Endothelial cell of umbilical vein (primary cell): ENCODE results near the gene MITF. TPM values are rescaled to one million over a fixed set of nuclear protein-coding genes. Genes with fewer than 3 reads are reported as not detected.

ENCODE experiments used
- BruUV-seq: library from RNA; stranded (reverse); fragments of 400-500 nt; replicated peaks from 2 replicates; lab custom pipeline; 2021; lab: Mats Ljungman, UMichigan
- CTCF ChIA-PET: fragments of 300-600, 350-600 bp; sonication (Branson Sonifier 250); formaldehyde crosslinking; loops from one replicate; lab custom pipeline; 2021; ENCODE audit warnings: antibody characterized with exemption, inconsistent platforms; lab: Charles Lee
- POLR2A ChIA-PET: fragments of 300-600, 350-600 bp; sonication (Branson Sonifier 250); formaldehyde crosslinking; loops from one replicate; lab custom pipeline; 2021; ENCODE audit warnings: antibody characterized with exemption, inconsistent platforms; lab: Charles Lee
- DNase-seq: peaks from one replicate; pipeline ENCODE4 v3.0.0-alpha.2; 2011; ENCODE audit warnings: low read depth, low spot score
- FAIRE-seq: peaks from 2 replicates; lab custom pipeline; 2011; peaks lifted over from hg19 to GRCh38; lab: Jason Lieb, UNC
- H2AFZ ChIP-seq: 2 replicates; pipeline ENCODE4 v1.6.0; 2012; ENCODE audit warnings: low read depth, low read length, control low read depth, inconsistent platforms
- H3K27ac ChIP-seq: 2 replicates; pipeline ENCODE4 v1.5.1; 2011; ENCODE audit warnings: low read depth, mild to moderate bottlenecking, control low read depth, low read length, moderate library complexity; ENCODE audit not compliant: insufficient read depth
- H3K27me3 ChIP-seq, 2 experiments: 2 replicates each; pipeline versions ENCODE4 v1.6.0 to v1.6.1; 2011; ENCODE audit warnings: low read length in 2 of 2, mixed read lengths in 1 of 2; ENCODE audit not compliant: control insufficient read depth in 2 of 2, insufficient read depth in 2 of 2
- H3K36me3 ChIP-seq, 2 experiments: 2 replicates in 1 of 2; 3 replicates in 1 of 2; pipeline ENCODE4 v1.5.1; 2011; ENCODE audit warnings: low read length in 2 of 2, mild to moderate bottlenecking in 1 of 2, moderate library complexity in 1 of 2; ENCODE audit not compliant: control insufficient read depth in 2 of 2, insufficient read depth in 2 of 2; ENCODE audit errors: extremely low read depth in 1 of 2
- H3K4me1 ChIP-seq: 3 replicates; pipeline ENCODE4 v1.5.1; 2011; ENCODE audit warnings: mild to moderate bottlenecking, low read length; ENCODE audit not compliant: control insufficient read depth, insufficient read depth; ENCODE audit errors: extremely low read depth
- H3K4me2 ChIP-seq: 2 replicates; pipeline ENCODE4 v1.6.1; 2011; ENCODE audit warnings: low read length, control low read depth, mixed read lengths; ENCODE audit not compliant: insufficient read depth
- H3K4me3 ChIP-seq, 3 experiments: fragments of 200-600 bp in 1 of 3; sonication (generic), shearing (Covaris generic) in 1 of 3; replicated peaks in 1 of 3; 2 replicates each; pipeline ENCODE4 v1.5.1; 2011 to 2016; ENCODE audit warnings: control low read depth in 3 of 3, low read length in 3 of 3, mild to moderate bottlenecking in 2 of 3, inconsistent platforms in 1 of 3, low read depth in 1 of 3, moderate library complexity in 1 of 3; ENCODE audit not compliant: insufficient read depth in 1 of 3
- H3K79me2 ChIP-seq: 2 replicates; pipeline ENCODE4 v1.6.0; 2012; ENCODE audit warnings: low read length, inconsistent platforms; ENCODE audit not compliant: control insufficient read depth, insufficient read depth
- H3K9ac ChIP-seq: replicated peaks from 2 replicates; pipeline ENCODE3; 2011; ENCODE audit warnings: low read length, control low read depth; ENCODE audit not compliant: insufficient read depth; ENCODE audit errors: extremely low read depth
- H3K9me1 ChIP-seq: replicated peaks from 3 replicates; pipeline ENCODE4 v1.6.0; 2011; ENCODE audit warnings: mild to moderate bottlenecking, low read length; ENCODE audit not compliant: control insufficient read depth, insufficient read depth; ENCODE audit errors: extremely low read depth
- H3K9me3 ChIP-seq: replicated peaks from 2 replicates; pipeline ENCODE4 v1.5.1; 2012; ENCODE audit warnings: low read length, inconsistent platforms; ENCODE audit not compliant: control insufficient read depth, insufficient read depth
- H4K20me1 ChIP-seq: replicated peaks from 2 replicates; pipeline ENCODE3; 2011; ENCODE audit warnings: mild to moderate bottlenecking, low read length; ENCODE audit not compliant: control insufficient read depth, insufficient read depth; ENCODE audit errors: extremely low read depth
- CTCF ChIP-seq, 2 donors: IDR thresholded peaks; 1 replicate in 1 of 2; 2 replicates in 1 of 2; pipeline ENCODE4 v1.5.1; 2011; ENCODE audit warnings: low read length in 2 of 2, mild to moderate bottlenecking in 2 of 2, moderate library complexity in 2 of 2, control low read depth in 1 of 2, inconsistent platforms in 1 of 2, low read depth in 1 of 2; ENCODE audit not compliant: insufficient read depth in 1 of 2; ENCODE audit errors: extremely low read depth in 1 of 2
- EZH2 ChIP-seq: IDR thresholded peaks from 2 replicates; pipeline ENCODE4 v1.6.1; 2012; ENCODE audit warnings: borderline replicate concordance, low read depth, mild to moderate bottlenecking, moderate library complexity, low read length, inconsistent platforms; ENCODE audit not compliant: severe bottlenecking
- FOS ChIP-seq: IDR thresholded peaks from 2 replicates; pipeline ENCODE4 v1.6.1; 2011; ENCODE audit warnings: mild to moderate bottlenecking, low read length, moderate library complexity, borderline replicate concordance; ENCODE audit not compliant: insufficient read depth
- GATA2 ChIP-seq: IDR thresholded peaks from 2 replicates; pipeline ENCODE4 v1.7.0; 2011; ENCODE audit warnings: low read depth, mild to moderate bottlenecking, moderate library complexity, mixed read lengths, low read length; ENCODE audit not compliant: insufficient read length, insufficient read depth
- JUN ChIP-seq: IDR thresholded peaks from 2 replicates; pipeline ENCODE4 v1.6.1; 2011; ENCODE audit warnings: borderline replicate concordance, low read depth; ENCODE audit not compliant: insufficient read length, insufficient read depth
- MAX ChIP-seq: IDR thresholded peaks from 2 replicates; pipeline ENCODE4 v1.6.1; 2011; ENCODE audit not compliant: insufficient read depth, insufficient read length
- MYC ChIP-seq: IDR thresholded peaks from one replicate; pipeline ENCODE4 v1.6.1; 2011; ENCODE audit warnings: mild to moderate bottlenecking, low read depth, low read length
- POLR2A ChIP-seq: IDR thresholded peaks from 2 replicates; pipeline ENCODE4 v1.6.1; 2012; ENCODE audit warnings: low read depth, mild to moderate bottlenecking, control low read depth, low read length
- POLR2AphosphoS5 ChIP-seq: IDR thresholded peaks from 2 replicates; pipeline ENCODE4 v1.6.1; 2012; ENCODE audit warnings: low read depth, mild to moderate bottlenecking, control low read depth, low read length, moderate library complexity; ENCODE audit not compliant: insufficient read depth
- dilution Hi-C: fragments of 300-500 bp; cut with MboI; formaldehyde crosslinking; loops from one replicate; pipeline ENCODE4 v1.15.0; 2019; ENCODE audit warnings: low sequenced_read_pairs; ENCODE audit not compliant: extremely low pct_ligation_motif_present
- intact Hi-C: fragments of 100-400 bp; cut with micrococcal nuclease; formaldehyde crosslinking; loops from one replicate; pipeline ENCODE4 v1.10.0; 2022
- polyA plus RNA-seq, 4 experiments: library from polyadenylated mRNA; depleted of rRNA in 3 of 4; stranded (reverse) in 3 of 4; unstranded in 1 of 4; fragments of >200 nt; gene quantifications; 2 replicates each; pipeline versions ENCODE4 v1.2.1 to v1.2.3, GENCODE V29; 2011 to 2012; ENCODE audit warnings: missing spikeins in 1 of 4
- total RNA-seq: library from RNA; stranded (reverse); gene quantifications from 2 replicates; pipeline ENCODE4 v1.2.3, GENCODE V29; 2021

Gene MITF
- total and polyA plus RNA-seq, 2 donors (not counting 3 experiments of a cell fraction or from before 2014, with no cell fraction given): 1.6 to 2.5 TPM

GRCh38 chr3:69865925-69866679, 126.8 kb downstream of the MITF start:
- H3K4me3 ChIP-seq: no peak overlapping the region
- ChIA-PET CTCF (interaction anchor here (1.1 to 2.7 kb wide), 4 partner anchors 10 to 175 kb away, joined by 3 to 15 read pairs (median 4); no protein-coding TSS in a partner anchor), POLR2A (no interaction called here)

More at GRCh38 chr3:69865925-69866679, 126.8 kb downstream of the MITF start:
- Histone ChIP-seq H3K4me1 (no peaks in the 10 kb centered on the region), H2AFZ (no peak overlapping the region), H3K27ac (no peak overlapping the region), H3K9me3 (no peaks in the 10 kb centered on the region), H3K4me2 (no peak overlapping the region), H3K9me1 (no peaks in the 10 kb centered on the region), H3K36me3 (no peaks in the 10 kb centered on the region), H4K20me1 (no peaks in the 10 kb centered on the region), H3K79me2 (no peaks in the 10 kb centered on the region), H3K27me3 (no peaks in the 10 kb centered on the region), H3K9ac (no peak overlapping the region)
- intact Hi-C loops (no loop called here), dilution Hi-C loops (no loop called here)
- TF ChIP-seq POLR2AphosphoS5 (no peak), FOS (no peak), JUN (no peak), MYC (no peak), POLR2A (no peak), MAX (no peak), CTCF (IDR thresholded peaks at IDR 0.05; ENCODE audit: extremely low read depth in 1 of 2, insufficient read depth in 1 of 2, low read depth in 1 of 2, low read length in 2 of 2) (no peak), EZH2 (no peak), GATA2 (no peak)
- no peak for FAIRE-seq
- BruUV-seq: no TSS peak
- no peak for DNase-seq
